K562 (cell line): ENCODE data around the gene PRDM12. TPM values are rescaled to one million over a fixed set of nuclear protein-coding genes. Genes with fewer than 3 reads are reported as not detected.
A peak's percentile ranks its signal among the peaks of the same experiment; 100 is the strongest.

Experiments
- ATAC-seq: fragments of 200-7000 bp; cut with Tn5 transposase; 3 replicates; pipeline ENCODE4 v1.9.1; 2020; ENCODE audit warnings: moderate library complexity
- BruUV-seq: library from RNA; stranded (reverse); fragments of 400-500 nt; replicated peaks from 2 replicates; lab custom pipeline; 2021; lab: Mats Ljungman, UMichigan
- CTCF ChIA-PET: fragments of 300-600 bp; formaldehyde crosslinking; extraction: SDS; loops from one replicate; lab custom pipeline; 2021; ENCODE audit warnings: low intra/inter-chr PET ratio; lab: Yijun Ruan, JAX
- POLR2A ChIA-PET: fragments of 300-600, 350-650 bp; sonication (Branson Sonifier 250); formaldehyde crosslinking; extraction: SDS; loops from one replicate; lab custom pipeline; 2021; ENCODE audit warnings: antibody characterized with exemption, inconsistent platforms; lab: Yijun Ruan, JAX
- DNase-seq, 4 experiments: peaks; one replicate each; pipeline versions ENCODE4 v3.0.0 to v3.0.0-alpha.2; 2011 to 2018; ENCODE audit warnings: low spot score in 3 of 4, mixed read lengths in 3 of 4; ENCODE audit errors: extremely low read depth in 1 of 4
- FAIRE-seq: peaks from 2 replicates; lab custom pipeline; 2011; peaks lifted over from hg19 to GRCh38; lab: Jason Lieb, UNC
- H2AFZ ChIP-seq: 2 replicates; pipeline ENCODE4 v1.6.0; 2011; ENCODE audit warnings: low read depth, low read length, control low read depth, inconsistent platforms
- H3K27ac ChIP-seq: fragments of 200-600 bp; 3 replicates; pipeline ENCODE4 v1.8.0; 2011; ENCODE audit warnings: low read depth, mild to moderate bottlenecking, control low read depth, inconsistent platforms, low read length, moderate library complexity, mixed read lengths; ENCODE audit errors: extremely low read depth
- H3K27me3 ChIP-seq, 2 experiments: fragments of 300-600 bp in 1 of 2; 2 replicates in 1 of 2; 3 replicates in 1 of 2; pipeline versions ENCODE4 v1.6.0 to v1.8.0; 2011; ENCODE audit warnings: inconsistent platforms in 2 of 2, low read length in 2 of 2, mild to moderate bottlenecking in 1 of 2, mixed read lengths in 1 of 2, moderate library complexity in 1 of 2; ENCODE audit not compliant: control insufficient read depth in 2 of 2, insufficient read depth in 2 of 2
- H3K36me3 ChIP-seq: fragments of 300-600 bp; 3 replicates; pipeline ENCODE4 v1.8.0; 2011; ENCODE audit warnings: mild to moderate bottlenecking, low read length, inconsistent platforms; ENCODE audit not compliant: control insufficient read depth, insufficient read depth
- H3K4me1 ChIP-seq, 2 experiments: fragments of 200-600 bp in 1 of 2; replicated peaks in 1 of 2; 2 replicates in 1 of 2; 3 replicates in 1 of 2; pipeline versions ENCODE4 v1.5.1 to v1.8.0; 2011; ENCODE audit warnings: inconsistent platforms in 2 of 2, low read length in 2 of 2, mild to moderate bottlenecking in 1 of 2, mixed read lengths in 1 of 2, moderate library complexity in 1 of 2; ENCODE audit not compliant: control insufficient read depth in 2 of 2, insufficient read depth in 2 of 2
- H3K4me2 ChIP-seq: 2 replicates; pipeline ENCODE4 v1.6.1; 2011; ENCODE audit warnings: low read length, control low read depth, inconsistent platforms, mixed read lengths; ENCODE audit not compliant: insufficient read depth
- H3K4me3 ChIP-seq: fragments of 200-600 bp; sonication (generic), shearing (Covaris generic); 2 replicates; pipeline ENCODE4 v1.5.1; 2016; ENCODE audit warnings: control low read depth, inconsistent platforms
- H3K79me2 ChIP-seq: fragments of 200-600 bp; 3 replicates; pipeline ENCODE4 v1.8.0; 2011; ENCODE audit warnings: low read length, inconsistent platforms; ENCODE audit not compliant: control insufficient read depth, insufficient read depth
- H3K9ac ChIP-seq, 2 experiments: 2 replicates each; pipeline versions ENCODE4 v1.6.0 to v1.6.1; 2011; ENCODE audit warnings: low read depth in 2 of 2, low read length in 2 of 2, control low read depth in 1 of 2, inconsistent platforms in 1 of 2, mild to moderate bottlenecking in 1 of 2, mixed read lengths in 1 of 2; ENCODE audit not compliant: insufficient read depth in 1 of 2
- H3K9me1 ChIP-seq: one replicate; pipeline ENCODE4 v1.6.0; 2011; ENCODE audit warnings: inconsistent platforms, mild to moderate bottlenecking, low read length, moderate library complexity; ENCODE audit not compliant: control insufficient read depth, insufficient read depth
- H3K9me3 ChIP-seq: replicated peaks from 2 replicates; pipeline ENCODE4 v1.5.1; 2011; ENCODE audit warnings: low read depth, low read length, inconsistent platforms; ENCODE audit not compliant: control insufficient read depth, insufficient read depth
- H4K20me1 ChIP-seq: replicated peaks from 2 replicates; pipeline ENCODE4 v1.6.1; 2011; ENCODE audit warnings: low read length, inconsistent platforms, mixed read lengths; ENCODE audit not compliant: control insufficient read depth, insufficient read depth
- CCNT2 ChIP-seq: IDR thresholded peaks from 2 replicates; pipeline ENCODE4 v1.6.1; 2011; ENCODE audit warnings: borderline replicate concordance, low read depth, mild to moderate bottlenecking, moderate library complexity, mixed read lengths, low read length; ENCODE audit not compliant: insufficient read length; ENCODE audit errors: extremely low read depth
- DDX20 ChIP-seq: fragments of 450-650 bp; IDR thresholded peaks from 2 replicates; pipeline ENCODE4 v1.6.1; 2016; ENCODE audit warnings: missing genetic modification characterization, low read depth, mild to moderate bottlenecking, missing compliant biosample characterization, moderate library complexity
- FIP1L1 ChIP-seq: fragments of 200-400 bp; formaldehyde crosslinking; IDR thresholded peaks from 2 replicates; pipeline ENCODE4 v1.6.1; 2018; ENCODE audit warnings: mild to moderate bottlenecking, low read depth, low read length; ENCODE audit not compliant: poor library complexity, severe bottlenecking
- KDM1A ChIP-seq, 2 experiments: fragments of 450-650 bp; IDR thresholded peaks; 2 replicates each; pipeline ENCODE4 v1.6.1; 2016; ENCODE audit warnings: mild to moderate bottlenecking in 2 of 2
- MYC ChIP-seq, 2 experiments: fragments of 250-450 bp in 1 of 2; sonication (Bioruptor Pico) in 1 of 2; IDR thresholded peaks; 2 replicates each; pipeline versions ENCODE4 v1.5.1 to v1.6.1; 2012 to 2021; ENCODE audit warnings: low read depth in 2 of 2, borderline replicate concordance in 1 of 2, improper control_type of control experiment in 1 of 2, low read length in 1 of 2, mild to moderate bottlenecking in 1 of 2, moderate library complexity in 1 of 2
- NR2F6 ChIP-seq: fragments of 450-650 bp; formaldehyde crosslinking; IDR thresholded peaks from 2 replicates; pipeline ENCODE4 v1.4.0; 2020; ENCODE audit warnings: mild to moderate bottlenecking
- RFX7 ChIP-seq: fragments of 250-450 bp; sonication (Bioruptor Pico); IDR thresholded peaks from 2 replicates; pipeline ENCODE4 v1.5.1; 2021; ENCODE audit warnings: mild to moderate bottlenecking
- SMARCA5 ChIP-seq: fragments of 450-650 bp; IDR thresholded peaks from 2 replicates; pipeline ENCODE4 v1.6.1; 2016
- TBP ChIP-seq: optimal IDR thresholded peaks from 2 replicates; pipeline ENCODE3; 2011; ENCODE audit warnings: low read depth, low read length, improper control_type of control experiment
- ZBTB43 ChIP-seq: sonication (generic); formaldehyde crosslinking; IDR thresholded peaks from 2 replicates; pipeline ENCODE4 v1.8.0; 2023; ENCODE audit warnings: mild to moderate bottlenecking, missing genetic modification reagents
- ZEB2 ChIP-seq: fragments of 450-650 bp; IDR thresholded peaks from 2 replicates; pipeline ENCODE4 v1.6.1; 2016
- ZNF197 ChIP-seq: fragments of 200-800 bp; sonication (Bioruptor generic); IDR thresholded peaks from 2 replicates; pipeline ENCODE4 v1.6.1; 2016; ENCODE audit warnings: low read depth, missing genetic modification characterization, missing compliant biosample characterization
- ZNF224 ChIP-seq: sonication (generic); formaldehyde crosslinking; IDR thresholded peaks from 2 replicates; pipeline ENCODE4 v1.8.0; 2022; ENCODE audit warnings: mild to moderate bottlenecking, missing genetic modification reagents
- ZNF395 ChIP-seq: fragments of 200-800 bp; sonication (Bioruptor generic); IDR thresholded peaks from 2 replicates; pipeline ENCODE4 v1.6.1; 2017; ENCODE audit warnings: missing genetic modification characterization, missing compliant biosample characterization
- WGBS: fragments of 100-300 bp; shearing (Covaris generic); methylation state at CpG from one replicate; pipeline ENCODE4 v1.1.6; 2016; ENCODE audit warnings: low coverage, mixed read lengths; ENCODE audit not compliant: insufficient coverage; ENCODE audit errors: missing lambda C conversion rate; 5-methylcytosine and 5-hydroxymethylcytosine counted together
- in situ Hi-C: fragments of 300-500 bp; cut with MboI; formaldehyde crosslinking; loops from 4 replicates; pipeline ENCODE4 v1.15.0; 2018; ENCODE audit warnings: inconsistent platforms, mixed read lengths
- intact Hi-C: fragments of 100-400 bp; cut with micrococcal nuclease; formaldehyde crosslinking; loops from 2 replicates; pipeline ENCODE4 v1.14.2; 2022
- polyA plus RNA-seq, 8 experiments: library from polyadenylated mRNA; depleted of rRNA in 4 of 8; stranded (reverse) in 5 of 8; unstranded in 3 of 8; fragments of >200 nt; fragmentation: Nextera tagmentation in 2 of 8; fragmentation: Illumina TruSeq in 1 of 8; extraction: Ambion mirVana in 2 of 8; extraction: Trizol in 1 of 8; gene quantifications; 2 replicates each; pipeline versions ENCODE4 v1.2.1 to v1.2.3, GENCODE V29; 2011 to 2014; ENCODE audit warnings: inconsistent platforms in 1 of 8, missing spikeins in 1 of 8
- total RNA-seq, 7 experiments: library from RNA; depleted of rRNA in 6 of 7; stranded (reverse); fragments of >200 nt in 6 of 7; fragmentation: Illumina TruSeq in 2 of 7; extraction: Trizol in 2 of 7; gene quantifications; 2 replicates each; pipeline versions ENCODE4 v1.2.1 to v1.2.3, GENCODE V29; 2011 to 2021; ENCODE audit warnings: low replicate concordance in 1 of 7
- TF ChIP-seq, protein P1 (sequence below): sonication (generic); formaldehyde crosslinking; IDR thresholded peaks from 2 replicates; pipeline ENCODE4 v1.8.0; 2022; ENCODE audit warnings: missing genetic modification reagents, mild to moderate bottlenecking, moderate library complexity, borderline replicate concordance

The PRDM12 gene
- total and polyA plus RNA-seq, 9 of the 15 experiments (the other 6 are each of a cell fraction or from before 2014, with no cell fraction given), result 0.04 to 0.22 (median 0.07) TPM; not detected in 3

DNA sequence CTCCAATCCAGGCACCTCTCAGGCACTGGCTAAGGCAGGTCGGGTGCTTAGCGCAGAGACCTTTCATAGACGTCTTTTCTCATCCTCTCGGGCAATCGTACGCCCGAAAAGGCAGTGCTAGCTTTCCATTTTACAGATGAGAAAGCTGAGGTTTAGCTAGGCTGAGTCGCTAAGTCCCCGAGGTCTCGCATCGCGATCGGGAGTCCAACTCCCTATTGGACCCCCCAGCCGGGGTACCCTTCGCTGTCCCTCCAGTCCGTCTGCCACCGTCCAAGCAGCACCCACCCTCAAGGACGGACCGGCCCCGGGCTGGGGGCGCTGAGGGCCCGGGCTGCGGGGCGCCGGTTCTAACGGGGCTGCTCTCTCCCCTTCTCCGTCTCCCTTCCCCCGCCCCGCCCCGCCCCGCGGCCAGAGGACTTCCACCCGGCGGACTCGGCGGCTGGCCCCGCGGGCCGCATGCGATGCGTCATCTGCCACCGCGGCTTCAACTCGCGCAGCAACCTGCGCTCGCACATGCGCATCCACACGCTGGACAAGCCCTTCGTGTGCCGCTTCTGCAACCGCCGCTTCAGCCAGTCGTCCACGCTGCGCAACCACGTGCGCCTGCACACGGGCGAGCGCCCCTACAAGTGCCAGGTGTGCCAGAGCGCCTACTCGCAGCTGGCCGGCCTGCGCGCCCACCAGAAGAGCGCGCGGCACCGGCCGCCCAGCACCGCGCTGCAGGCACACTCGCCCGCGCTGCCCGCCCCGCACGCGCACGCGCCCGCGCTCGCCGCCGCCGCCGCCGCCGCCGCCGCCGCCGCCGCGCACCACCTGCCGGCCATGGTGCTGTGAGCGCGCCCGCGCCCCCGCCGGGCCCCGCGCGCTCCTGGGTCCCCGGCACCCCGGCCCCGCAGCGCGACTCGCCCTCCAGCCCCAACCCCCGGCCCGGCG, 16.7 kb downstream of the PRDM12 start:
- H3K9me3 ChIP-seq, result no peaks in the 10 kb centered on the region
- peak overlapping the region; percentile 78 to 95 for H3K9ac ChIP-seq
- H3K4me2 ChIP-seq, result peak overlapping the region; percentile 81
- peak overlapping the region; percentile 100 for H2AFZ ChIP-seq
- intact Hi-C loops, result loop anchor here (5.0 kb wide), 2 partner anchors 39 to 199 kb away; no protein-coding TSS in a partner anchor
- DNase-seq (peak; percentile 88 to 94 (median 90)), ATAC-seq (peak; percentile 92), FAIRE-seq (peak; percentile 44)
- ChIA-PET POLR2A (interaction anchor here (0.7 to 2.2 kb wide), 2 partner anchors 215 to 218 kb away, joined by 4 to 11 read pairs; no protein-coding TSS in a partner anchor), CTCF (interaction anchor here (1.9 to 4.9 kb wide), 2 partner anchors 201 to 218 kb away, joined by 6 to 105 read pairs; no protein-coding TSS in a partner anchor)
- in situ Hi-C loops, result loop anchor here (25.0 kb wide), 1 partner anchor 544 kb away; no protein-coding TSS in a partner anchor
- 6% methylated on average over 32 of the region's 116 CpGs for WGBS
- no TSS peak for BruUV-seq
- peaks cover 2 to 15% of the 10 kb centered on the region in 2 experiments; a peak in 3 of 5 replicates for H3K27me3 ChIP-seq
- no peaks in the 10 kb centered on the region for H3K79me2 ChIP-seq
- no peaks in the 10 kb centered on the region for H3K9me1 ChIP-seq
- H3K4me3 ChIP-seq, result peak overlapping the region; percentile 66
- H3K36me3 ChIP-seq, result no peaks in the 10 kb centered on the region
- peaks cover 8 to 19% of the 10 kb centered on the region in 2 experiments; a peak in 4 of 5 replicates for H3K4me1 ChIP-seq
- peak overlapping the region; percentile 60; the same call in 2 of the 3 replicates for H3K27ac ChIP-seq
- no peaks in the 10 kb centered on the region for H4K20me1 ChIP-seq
- TF ChIP-seq MYC (IDR thresholded peaks at IDR 0.05; ENCODE audit: low read depth, low read length), result peak; percentile 93
- no peak for TF ChIP-seq MYC (CRISPR knock-in tag; IDR thresholded peaks at IDR 0.05; ENCODE audit: borderline replicate concordance, low read depth)
- TF ChIP-seq ZNF197 (CRISPR knock-in tag), result 0 out of 2 replicates have a peak, but pooled peaks have one; percentile 64
- TF ChIP-seq ZBTB43, result peak; percentile 93
- no peak for TF ChIP-seq RFX7 (CRISPR knock-in tag)
- peak; percentile 67 for TF ChIP-seq KDM1A (IDR thresholded peaks at IDR 0.05)
- TF ChIP-seq, protein P1, sequence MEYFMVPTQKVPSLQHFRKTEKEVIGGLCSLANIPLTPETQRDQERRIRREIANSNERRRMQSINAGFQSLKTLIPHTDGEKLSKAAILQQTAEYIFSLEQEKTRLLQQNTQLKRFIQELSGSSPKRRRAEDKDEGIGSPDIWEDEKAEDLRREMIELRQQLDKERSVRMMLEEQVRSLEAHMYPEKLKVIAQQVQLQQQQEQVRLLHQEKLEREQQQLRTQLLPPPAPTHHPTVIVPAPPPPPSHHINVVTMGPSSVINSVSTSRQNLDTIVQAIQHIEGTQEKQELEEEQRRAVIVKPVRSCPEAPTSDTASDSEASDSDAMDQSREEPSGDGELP (CRISPR knock-in tag), result peak; percentile 68
- peak; percentile 50 for TF ChIP-seq TBP
- TF ChIP-seq CCNT2, result peak; percentile 28
- no peak for TF ChIP-seq ZEB2
- TF ChIP-seq NR2F6 (CRISPR knock-in tag), result no peak
- peak; percentile 35; the same call in 1 of the 2 replicates for TF ChIP-seq SMARCA5
- peak; percentile 71 for TF ChIP-seq FIP1L1
- TF ChIP-seq DDX20 (tag), result no peak
- TF ChIP-seq ZNF395, result peak; percentile 60; the same call in 1 of the 2 replicates
- TF ChIP-seq ZNF224, result peak; percentile 94
